GM23248 (cell line): Measurements from ENCODE around the gene GFOD1.

Source experiments
- EZH2 ChIP-seq: fragments of 200-600 bp; sonication (generic); IDR thresholded peaks from 2 replicates; pipeline ENCODE4 v1.6.1; 2018; ENCODE audit warnings: antibody characterized with exemption, mild to moderate bottlenecking; ENCODE audit not compliant: insufficient read depth, poor library complexity, severe bottlenecking
- EZH2phosphoT487 ChIP-seq: fragments of 200-600 bp; sonication (generic); IDR thresholded peaks from 2 replicates; pipeline ENCODE4 v1.6.1; 2018; ENCODE audit warnings: antibody characterized with exemption, moderate library complexity, mild to moderate bottlenecking, low read depth; ENCODE audit not compliant: insufficient read depth

DNA sequence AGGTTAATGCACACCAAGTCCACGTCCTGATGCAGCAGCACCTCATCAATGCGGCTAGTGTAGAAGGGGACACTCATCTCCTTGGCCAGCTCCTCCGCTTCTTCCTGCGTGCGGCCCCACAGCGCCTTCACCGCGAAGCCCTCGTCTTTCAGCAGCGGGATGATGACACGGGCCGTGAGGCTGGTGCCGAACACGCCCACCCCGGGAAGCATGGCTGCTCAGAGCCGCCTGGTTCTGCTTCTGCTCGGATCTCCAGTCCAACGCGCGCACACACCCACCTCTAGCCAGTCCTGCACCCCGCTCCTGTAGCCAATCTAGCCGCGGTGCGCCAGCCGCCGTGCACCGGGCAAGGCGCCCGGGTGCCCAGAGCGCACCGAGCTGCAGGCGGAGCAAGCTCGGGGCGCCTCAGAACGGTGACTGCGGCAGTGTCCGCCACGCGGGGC is 700 bp downstream of the GFOD1 start:
- TF ChIP-seq EZH2 (no peak), EZH2phosphoT487 (no peak)
